ENCODE data around the gene FHL5. TPM values are rescaled to one million over a fixed set of nuclear protein-coding genes. Genes with fewer than 3 reads are reported as not detected.

FHL5 gene
- total RNA-seq, 1 donor from 2014 or later = 13.2 TPM

Other genes starting within 250 kb of the FHL5 start
- gene UFL1, start 41.3 kb upstream of the FHL5 start, total RNA-seq = 32.1 TPM